Stimulated activated CD8-positive, alpha-beta memory T cell treated with anti-CD3 and anti-CD28 coated beads, Interleukin-2, amount 100 ng/mL, for 1 hour (primary cell): ENCODE results near the gene PGM5.

Experiments used
- DNase-seq, 2 donors: peaks; one replicate each; pipeline ENCODE4 v3.0.0-alpha.2; 2020; ENCODE audit warnings: low read depth in 2 of 2

The PGM5 gene

DNA sequence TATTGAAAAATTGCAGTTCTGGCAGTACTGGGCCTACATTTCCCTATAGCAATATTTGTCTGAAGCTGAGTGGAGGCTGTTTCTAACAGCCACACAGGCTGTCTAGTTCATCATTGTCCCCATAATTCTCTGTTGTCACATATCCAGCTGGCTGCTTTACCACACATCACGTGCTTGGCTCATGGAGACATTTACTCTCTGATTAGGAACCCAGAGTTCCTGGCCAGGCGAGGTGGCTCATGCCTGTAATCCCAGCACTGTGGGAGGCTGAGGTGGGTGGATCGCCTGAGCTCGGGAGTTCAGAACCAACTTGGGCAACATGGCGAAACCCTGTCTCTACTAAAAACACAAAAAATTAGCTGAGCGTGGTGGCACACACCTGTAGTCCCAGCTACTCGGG is 81.4 kb downstream of the PGM5 start:
- no peak for DNase-seq

DNA sequence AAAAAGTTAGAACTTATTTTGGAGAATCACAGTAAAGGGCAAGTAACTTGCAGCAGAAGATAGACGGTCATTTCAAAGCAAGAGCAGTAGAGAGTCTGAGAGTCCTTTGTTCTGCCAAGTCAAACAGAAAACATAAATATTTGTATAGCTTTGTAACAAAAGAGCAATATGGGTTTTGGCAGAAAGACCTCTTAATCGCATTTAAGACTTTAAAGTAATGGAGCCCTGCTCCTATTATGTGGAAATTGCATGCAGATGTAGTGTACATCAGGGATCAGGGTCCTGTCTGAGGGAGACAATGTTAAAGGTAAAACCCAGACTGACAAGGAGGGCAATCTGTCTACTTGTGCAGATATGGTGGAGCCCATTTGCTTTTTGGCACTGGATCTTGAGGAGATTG is 87.2 kb downstream of the PGM5 start:
- DNase-seq = no peak

DNA sequence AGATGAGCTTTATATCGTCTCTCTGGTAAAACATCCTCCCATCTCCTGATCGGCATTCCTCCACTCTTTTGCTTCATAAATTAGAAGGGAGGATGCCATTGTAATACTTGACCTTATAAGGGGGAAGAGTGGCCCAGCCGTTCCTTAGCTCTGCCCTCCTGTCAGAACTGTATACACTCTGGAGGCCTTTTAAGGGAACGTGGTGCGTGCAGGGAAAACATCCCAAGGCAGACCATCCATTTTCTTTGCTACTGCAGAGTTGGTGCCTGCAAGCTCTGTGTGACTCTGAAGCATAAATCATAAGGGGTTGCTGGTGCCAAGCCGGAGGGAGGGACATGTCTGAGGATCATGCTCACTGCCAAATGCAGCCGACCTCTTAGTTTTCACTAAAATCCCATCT is 90.4 kb downstream of the PGM5 start:
- DNase-seq = no peak

DNA sequence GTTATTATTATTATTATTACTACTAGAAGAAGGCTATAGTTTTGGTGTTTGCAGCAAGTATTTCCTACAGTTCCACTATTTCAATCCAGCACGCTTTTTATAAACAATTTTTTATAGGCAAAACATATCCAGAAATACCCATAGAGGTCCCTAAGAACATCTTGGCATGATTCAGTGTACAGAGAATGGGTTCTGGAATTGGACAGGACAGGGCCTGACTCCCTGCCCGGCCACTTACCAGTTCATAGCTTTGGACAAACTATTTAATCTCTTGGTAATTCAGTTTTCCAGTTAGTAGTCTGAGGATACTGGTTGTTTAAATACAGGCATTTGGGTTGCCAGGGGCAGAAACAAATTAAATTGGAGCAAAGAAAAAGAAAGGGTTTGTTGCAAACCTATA is 91.2 kb downstream of the PGM5 start:
- no peak for DNase-seq

DNA sequence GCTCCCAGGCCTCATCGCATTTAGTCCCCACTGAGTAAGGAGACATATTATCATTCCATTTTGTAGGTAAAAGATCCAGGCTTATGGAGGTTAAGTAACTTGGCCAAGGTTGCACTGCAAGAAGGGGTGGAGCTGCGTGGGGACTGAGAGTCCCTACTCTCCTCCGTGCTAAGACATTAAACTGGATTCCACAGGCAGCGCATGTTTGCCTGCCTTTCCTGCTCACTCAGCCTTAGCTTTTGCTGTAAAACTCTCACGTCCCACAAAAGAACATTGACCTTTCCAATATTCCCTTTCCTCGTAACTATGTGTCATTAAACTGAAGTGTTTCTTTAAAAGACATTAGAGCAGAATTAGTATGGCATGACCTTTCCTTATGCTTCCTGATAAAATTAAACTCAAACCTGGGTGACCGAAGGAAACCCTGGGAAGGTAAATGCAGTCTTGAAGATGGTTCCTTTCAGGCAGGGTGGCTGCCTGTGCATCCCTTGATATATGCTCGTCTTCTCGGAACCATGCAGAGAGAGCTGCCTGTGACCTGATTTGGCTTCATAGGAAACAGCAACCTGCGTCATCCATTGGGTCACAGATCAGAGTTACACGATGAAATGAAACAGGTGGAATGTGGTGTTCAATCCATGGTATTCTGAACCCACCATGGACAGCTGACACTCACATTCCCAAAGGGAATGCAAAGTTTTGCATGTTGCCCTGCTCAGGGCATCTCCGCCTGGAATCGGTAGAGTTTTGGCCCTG is 98.3 kb downstream of the PGM5 start:
- no peak for DNase-seq

DNA sequence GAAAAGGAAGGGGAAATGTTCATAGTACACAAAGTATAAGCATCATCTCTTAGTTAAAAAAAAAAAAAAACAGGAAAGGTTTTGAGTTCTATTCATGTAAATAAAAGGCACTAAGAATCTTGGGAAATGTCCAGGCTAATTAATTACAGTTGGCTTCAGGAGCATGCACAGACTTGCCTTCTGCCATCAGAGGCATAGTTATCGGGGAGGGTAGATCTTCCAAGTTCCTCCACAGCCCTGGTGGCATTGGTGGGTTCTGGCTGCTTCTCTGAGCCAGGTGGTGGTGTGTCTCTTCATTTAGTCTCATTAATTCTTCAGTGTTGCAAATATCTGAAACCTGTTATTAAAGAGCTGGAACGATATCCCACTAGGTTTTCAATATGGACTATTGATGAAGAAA is 99.0 kb downstream of the PGM5 start:
- DNase-seq = no peak

DNA sequence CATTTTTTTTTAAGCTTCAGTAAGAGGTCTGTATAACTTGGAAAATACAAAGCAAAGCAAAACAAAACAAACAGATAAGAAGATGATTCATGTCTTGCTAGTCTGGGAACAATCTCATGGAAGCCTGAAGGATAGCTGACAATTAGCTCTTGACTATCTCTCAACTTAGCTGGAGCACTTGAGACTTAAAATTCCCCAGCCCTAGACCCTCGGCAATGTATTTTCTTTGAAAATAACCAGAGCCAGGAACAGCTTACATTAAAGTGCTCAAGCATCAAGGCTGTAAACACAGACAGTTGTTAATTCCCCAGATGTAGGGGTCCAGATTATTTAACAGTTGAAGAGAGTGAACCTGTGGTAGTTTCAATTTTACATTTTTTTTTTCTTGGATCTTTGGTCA is 101.4 kb downstream of the PGM5 start:
- DNase-seq = no peak

DNA sequence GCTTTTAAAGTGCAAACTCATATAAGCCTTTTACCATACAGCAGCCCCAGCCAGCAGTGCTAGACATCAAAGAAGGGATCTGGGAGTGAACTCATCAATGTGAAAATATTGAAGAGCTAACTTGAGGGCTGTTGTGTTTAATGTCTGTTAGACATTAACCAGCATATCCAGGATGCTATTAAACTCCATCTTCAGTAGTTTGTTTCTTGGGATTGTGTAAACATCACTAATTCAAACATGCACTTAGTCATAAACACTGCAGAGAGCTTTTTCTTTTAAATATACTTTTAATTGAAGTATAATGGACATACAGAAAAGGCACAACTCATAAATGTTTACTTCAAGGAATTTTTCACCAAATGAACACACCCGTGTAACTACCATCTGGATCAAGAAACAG is 102.5 kb downstream of the PGM5 start:
- no peak for DNase-seq

DNA sequence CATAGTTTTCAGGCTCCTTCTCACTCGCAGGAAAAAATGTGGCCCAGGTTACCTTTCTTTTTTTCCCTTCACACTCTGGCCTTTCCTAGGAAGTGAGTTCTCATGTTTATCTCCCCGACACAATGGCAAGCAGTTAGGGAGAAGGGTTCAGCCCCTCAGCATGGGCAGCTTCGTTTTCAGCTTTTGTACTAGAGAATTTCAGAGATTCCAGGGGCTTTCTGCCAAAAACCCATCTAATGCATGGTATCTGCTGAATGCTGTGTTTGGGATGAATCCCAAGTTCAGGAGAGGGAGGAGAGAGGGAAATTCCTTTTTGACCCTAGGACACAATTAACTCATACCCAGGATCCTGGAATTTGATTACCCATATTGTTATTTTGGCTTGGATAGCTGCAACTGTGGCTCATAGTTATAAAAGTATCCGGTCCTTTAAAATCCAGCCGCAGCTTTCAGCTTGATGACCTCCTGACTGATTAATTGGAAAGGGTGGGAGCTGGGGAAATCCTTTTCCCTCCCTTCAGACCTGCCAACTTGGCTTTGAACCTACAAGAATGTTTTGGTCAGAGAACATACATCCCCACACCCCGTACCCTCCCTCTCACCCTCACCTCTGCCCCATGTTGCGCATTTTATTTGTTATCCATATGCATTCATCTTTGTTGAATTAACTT is 105.8 kb downstream of the PGM5 start:
- no peak for DNase-seq

DNA sequence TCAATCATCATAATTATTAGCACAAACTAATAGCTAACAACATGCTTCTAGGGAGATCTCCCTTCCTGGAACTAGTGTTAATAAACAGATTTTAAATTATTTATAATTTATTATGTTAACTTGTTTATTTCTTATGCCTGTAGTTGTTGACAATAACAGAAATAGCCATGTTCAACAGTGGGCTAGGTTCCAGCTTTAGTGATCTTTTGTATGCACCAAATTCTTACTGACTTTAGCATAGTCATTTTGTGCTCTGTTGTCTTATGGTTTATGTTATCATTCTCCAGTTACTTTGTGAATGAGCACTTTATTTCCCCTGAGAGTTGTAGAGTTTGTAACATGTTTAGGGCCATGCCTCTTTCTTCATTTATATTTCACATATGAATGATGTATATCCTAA is 113.7 kb downstream of the PGM5 start:
- no peak for DNase-seq

DNA sequence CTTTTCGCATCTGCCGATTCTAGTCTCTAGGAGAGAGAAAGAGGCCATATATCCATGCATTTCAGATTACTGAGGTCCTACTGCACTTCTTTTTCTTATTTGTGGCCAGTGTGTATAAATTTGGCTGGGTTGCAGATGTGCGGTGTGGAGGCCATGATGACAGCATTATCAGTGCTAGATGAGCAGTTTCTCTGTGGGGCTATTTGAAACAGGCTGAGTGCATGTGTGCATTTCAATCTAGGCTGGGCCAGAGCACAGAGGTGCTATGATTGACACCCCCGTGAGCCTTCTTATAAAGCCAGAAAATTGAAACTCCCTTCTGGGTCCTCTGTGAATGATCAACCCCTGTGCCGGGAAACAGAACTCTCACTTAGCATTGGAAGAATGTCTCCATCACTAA is 114.2 kb downstream of the PGM5 start:
- DNase-seq = no peak

DNA sequence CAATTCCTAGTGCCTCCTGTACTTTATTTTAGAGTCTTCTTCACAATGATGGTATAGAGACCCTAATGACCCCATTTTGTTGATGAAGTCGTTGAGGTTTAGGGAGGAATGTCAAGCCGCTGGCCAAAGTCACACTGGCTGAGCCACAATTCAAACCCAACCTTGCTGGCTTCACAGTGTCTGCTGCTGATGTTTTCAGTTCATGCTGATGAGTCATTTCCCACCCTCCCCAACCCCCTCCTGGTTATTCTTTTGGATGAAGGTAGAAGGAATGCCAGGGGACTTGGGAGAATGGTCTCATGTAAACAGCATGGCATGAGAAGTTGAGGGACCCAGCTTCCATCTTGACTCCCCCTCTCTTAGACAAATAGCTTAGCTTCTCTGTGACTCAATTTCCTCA is 115.7 kb downstream of the PGM5 start:
- no peak for DNase-seq

DNA sequence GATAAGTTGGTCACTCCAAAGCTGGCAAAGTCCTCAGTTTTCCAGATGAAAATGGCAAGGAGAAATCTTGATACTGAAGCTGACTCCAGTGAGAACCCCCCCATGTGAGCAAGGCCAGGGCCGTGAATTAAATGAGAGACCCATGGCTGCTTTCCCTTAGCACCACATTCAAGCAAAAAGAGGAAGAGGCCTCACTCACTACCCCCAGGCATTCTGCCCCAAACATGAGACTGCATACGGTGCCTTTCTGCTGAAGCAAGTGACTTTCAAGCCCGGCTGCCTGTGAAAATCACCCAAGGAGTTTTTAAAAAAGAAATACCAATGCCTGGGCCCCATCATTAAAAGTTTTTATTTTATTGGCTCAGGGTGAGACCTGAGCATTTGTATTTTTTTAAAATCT is 117.4 kb downstream of the PGM5 start:
- no peak for DNase-seq

DNA sequence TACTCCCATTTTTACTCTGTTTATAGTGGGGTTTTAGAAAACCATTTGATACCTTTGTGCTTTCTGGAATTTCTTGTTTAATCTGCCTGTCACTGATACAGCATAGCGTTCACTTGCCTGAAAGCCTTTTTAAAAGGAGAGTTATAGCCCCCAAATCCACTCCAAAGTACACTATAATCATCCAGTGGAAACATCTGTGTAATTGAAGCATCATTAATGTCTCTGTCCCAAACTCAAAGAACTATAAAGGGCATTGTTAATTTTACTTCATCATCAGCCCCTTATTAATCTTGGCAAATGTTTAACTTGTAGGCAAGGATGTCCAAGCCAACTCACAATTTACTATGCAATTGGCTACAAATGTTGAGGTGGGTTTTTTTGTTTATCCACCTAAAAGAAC is 120.0 kb downstream of the PGM5 start:
- DNase-seq = no peak

DNA sequence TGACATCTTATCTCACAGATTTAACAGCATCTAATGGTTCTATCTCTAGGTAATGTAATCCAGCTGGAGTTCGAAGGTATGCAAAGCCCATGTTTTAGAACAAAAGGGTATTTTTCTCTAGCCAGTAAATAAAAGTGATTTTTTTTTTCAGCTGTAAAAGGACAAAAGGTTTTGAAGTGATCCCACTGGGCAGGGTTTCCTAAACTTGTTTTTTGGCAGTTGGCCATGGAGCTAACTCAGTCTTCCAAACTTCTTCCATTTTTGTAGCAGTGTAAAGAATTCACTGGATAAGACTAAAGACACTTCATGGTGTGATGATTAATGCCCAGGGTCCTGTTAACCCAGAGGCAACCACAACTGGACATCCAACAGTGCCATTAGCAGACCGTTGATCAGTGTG is 120.4 kb downstream of the PGM5 start:
- DNase-seq = no peak

DNA sequence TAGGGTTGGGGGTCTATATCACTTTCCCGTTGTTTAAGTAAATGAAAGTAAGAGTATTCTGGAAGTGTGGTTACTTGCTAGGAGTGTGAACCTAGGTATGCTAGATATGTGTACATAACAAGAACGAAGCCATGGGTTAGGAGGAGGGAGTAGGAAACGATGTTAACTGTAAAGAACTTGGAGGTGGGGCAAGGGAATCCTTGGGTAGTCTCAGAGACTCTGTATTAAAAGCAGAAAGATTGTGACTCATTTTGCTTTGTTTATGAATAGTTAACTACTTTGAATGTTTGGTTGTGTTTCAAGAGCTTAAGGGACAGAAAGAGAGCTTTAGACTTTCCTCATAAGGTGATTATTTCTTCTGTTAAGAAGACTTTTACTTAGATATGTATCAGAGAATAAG is 124.4 kb downstream of the PGM5 start:
- DNase-seq = no peak

DNA sequence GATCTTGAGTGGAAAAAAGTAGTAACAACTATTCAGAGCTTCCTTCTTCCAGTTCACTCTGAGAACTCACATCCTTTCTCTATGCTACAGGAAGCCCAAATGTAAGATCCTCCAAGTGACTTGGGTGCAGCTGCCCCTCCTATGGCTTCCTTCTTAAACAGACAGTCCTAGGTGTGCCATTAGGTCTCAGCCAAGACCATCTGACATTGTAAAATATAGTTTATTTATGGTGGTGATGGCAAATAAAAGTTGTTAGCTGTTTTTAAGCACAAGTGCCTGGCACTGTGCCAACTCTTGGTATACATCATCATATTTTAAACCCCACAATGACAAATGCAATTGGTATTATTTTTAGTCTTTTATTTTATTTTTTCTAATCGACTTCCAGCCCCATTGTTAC is 126.1 kb downstream of the PGM5 start:
- no peak for DNase-seq

DNA sequence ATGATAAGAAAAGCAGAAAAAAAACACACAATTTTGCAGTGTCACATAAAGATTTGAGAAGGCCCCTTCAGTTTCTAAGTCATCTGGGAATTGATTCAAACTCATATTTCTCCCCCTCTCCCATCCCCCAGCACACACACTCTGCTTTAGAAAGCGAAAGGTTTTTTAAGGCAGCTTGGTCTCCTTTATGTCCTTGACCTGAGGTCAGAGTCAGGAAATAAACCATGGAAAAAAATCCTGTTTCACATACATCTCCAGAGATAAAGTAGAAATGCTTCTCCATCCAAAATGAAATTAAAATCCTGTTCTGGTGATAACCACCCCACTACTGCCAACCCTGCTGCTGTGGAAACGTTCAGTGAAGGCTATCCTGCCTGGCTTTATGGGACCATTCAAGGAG is 131.7 kb downstream of the PGM5 start:
- DNase-seq = no peak

DNA sequence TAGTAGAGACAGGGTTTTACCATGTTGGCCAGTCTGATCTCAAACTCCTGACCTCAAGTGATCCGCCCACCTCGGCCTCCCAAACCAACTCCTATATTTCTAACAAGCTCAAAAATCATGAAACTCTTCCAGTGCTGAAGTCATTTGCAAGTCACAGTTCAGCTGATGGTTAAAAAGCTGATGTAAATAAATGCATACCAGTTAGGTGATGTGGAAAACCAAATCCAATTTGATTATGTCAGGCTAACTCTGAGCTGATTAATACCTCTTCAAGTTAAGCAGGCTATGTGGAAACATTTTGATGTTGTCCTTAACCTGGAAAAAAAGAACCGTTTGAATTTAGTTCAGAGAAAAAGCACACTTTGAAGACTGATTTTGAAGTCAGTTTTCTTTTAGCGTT is 133.2 kb downstream of the PGM5 start:
- DNase-seq = no peak

DNA sequence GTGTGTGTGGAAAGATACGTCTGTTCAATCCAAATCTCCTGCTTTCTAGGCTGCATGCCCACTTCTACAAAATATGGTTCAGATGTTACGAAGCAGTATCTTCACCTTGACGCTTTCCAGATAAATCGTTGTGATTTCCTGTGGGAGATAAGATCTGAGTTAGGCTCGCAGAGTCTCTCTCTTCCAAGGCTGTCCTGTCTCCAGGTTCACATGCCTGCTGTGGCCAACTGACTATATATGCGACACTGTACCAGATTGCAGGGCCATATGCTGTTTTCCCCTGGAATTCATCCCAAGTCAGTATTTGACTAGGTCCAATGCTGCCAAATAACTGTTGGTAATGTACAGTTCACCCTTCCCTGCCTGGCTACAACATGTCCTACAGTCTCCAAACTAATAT is 136.4 kb downstream of the PGM5 start:
- no peak for DNase-seq

DNA sequence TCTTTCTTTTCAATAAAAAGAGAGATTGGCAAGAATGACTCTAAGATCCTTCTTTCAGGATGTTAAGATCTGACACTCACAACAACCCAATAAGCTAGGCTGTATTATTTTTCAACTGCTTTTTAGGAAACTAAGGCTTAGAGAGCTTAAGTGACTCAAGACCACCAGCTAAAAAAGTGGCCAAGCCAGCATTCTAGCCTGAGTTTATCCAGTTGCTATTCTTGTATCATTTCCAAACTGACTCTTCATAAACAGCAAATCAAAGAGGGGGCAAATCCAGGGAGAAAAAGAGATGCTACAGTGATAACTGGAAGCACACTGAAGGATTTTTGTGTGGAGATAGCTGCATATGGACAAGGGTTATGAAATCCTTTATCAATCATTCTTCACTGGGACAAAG is 137.1 kb downstream of the PGM5 start:
- no peak for DNase-seq

DNA sequence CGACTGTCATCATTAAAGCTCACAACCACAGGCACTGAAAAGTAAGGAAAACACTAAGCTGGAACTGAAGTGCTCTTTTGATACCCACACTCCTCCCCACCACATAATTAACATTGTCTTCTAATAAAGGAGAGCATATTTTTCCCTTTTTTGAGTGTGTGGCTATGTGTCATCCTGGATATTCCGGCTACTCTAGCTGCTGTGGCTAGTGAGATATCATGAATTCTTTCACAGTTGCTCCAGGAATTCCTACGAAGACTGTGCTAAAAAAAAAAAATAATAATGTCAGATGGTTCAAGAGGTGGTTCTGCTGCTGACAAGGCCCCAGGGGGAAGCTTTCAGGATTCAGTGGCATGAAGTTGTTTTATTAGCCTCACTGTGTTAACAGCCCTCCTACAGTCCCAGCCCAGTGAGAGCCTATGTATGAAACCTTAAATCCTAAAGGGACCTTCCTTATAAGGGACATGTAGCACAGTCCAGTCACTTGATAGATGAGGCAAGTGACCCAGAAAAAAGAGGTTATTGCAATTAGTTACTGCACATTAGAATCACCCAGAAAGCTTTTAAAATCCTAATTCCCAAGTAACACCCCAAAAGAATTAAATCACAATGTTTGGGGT is 137.7 kb downstream of the PGM5 start:
- DNase-seq = no peak

DNA sequence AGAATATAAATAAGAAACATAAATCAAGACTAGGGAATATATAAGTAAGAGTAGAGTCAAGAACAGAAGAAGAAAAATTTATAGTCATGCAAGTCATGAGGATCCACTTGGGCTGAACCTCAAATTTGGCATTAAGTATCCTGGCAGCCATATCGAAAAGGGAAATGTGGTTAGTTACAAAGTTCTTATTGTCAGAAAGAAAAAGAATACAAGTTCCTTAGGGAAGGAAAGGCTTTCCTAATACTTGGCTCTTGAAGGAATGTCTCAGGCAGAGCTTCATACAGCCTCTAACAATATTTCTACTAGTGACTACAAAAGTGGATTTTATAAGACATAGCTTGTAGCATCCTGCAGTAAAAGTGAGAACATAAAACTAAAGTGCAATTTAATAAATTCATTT is 138.8 kb downstream of the PGM5 start:
- no peak for DNase-seq
